GM23338 (cell line): ENCODE data around the gene ZNF592. TPM values are rescaled to one million over a fixed set of nuclear protein-coding genes. Genes with fewer than 3 reads are reported as not detected.

ENCODE experiments used
- ATAC-seq: fragments of 200-7000 bp; cut with Tn5 transposase; 3 replicates; pipeline ENCODE4 v1.9.1; 2020
- DNase-seq: peaks from one replicate; pipeline ENCODE4 v3.0.0-alpha.2; 2015; ENCODE audit warnings: low spot score
- H2AFZ ChIP-seq: fragments of 200-600 bp; sonication (generic); 2 replicates; pipeline ENCODE4 v1.8.0; 2016; ENCODE audit warnings: antibody characterized with exemption, mild to moderate bottlenecking, moderate library complexity
- H3F3A ChIP-seq: fragments of 200-600 bp; sonication (generic); replicated peaks from 2 replicates; pipeline ENCODE4 v1.8.0; 2017; ENCODE audit warnings: antibody characterized with exemption, mixed run types, low read depth
- H3K27ac ChIP-seq: fragments of 200-600 bp; sonication (generic); 2 replicates; pipeline ENCODE4 v1.6.1; 2016; ENCODE audit warnings: low read depth
- H3K27me3 ChIP-seq: fragments of 200-600 bp; sonication (generic); 2 replicates; pipeline ENCODE4 v1.8.0; 2016; ENCODE audit warnings: mild to moderate bottlenecking, mixed run types, moderate library complexity; ENCODE audit not compliant: insufficient read depth
- H3K36me3 ChIP-seq: fragments of 200-600 bp; sonication (generic); 2 replicates; pipeline ENCODE4 v1.8.0; 2016; ENCODE audit warnings: mild to moderate bottlenecking; ENCODE audit not compliant: insufficient read depth
- H3K4me1 ChIP-seq: fragments of 200-600 bp; sonication (generic); 2 replicates; pipeline ENCODE4 v1.8.0; 2016; ENCODE audit warnings: mild to moderate bottlenecking, moderate library complexity; ENCODE audit not compliant: insufficient read depth
- H3K4me2 ChIP-seq: fragments of 200-600 bp; sonication (generic); 2 replicates; pipeline ENCODE4 v1.7.1; 2017; ENCODE audit warnings: mixed run types
- H3K4me3 ChIP-seq: fragments of 200-600 bp; sonication (generic); 2 replicates; pipeline ENCODE4 v1.6.1; 2016; ENCODE audit warnings: mixed run types
- H3K79me2 ChIP-seq: fragments of 200-600 bp; sonication (generic); replicated peaks from 2 replicates; pipeline ENCODE4 v1.8.0; 2017; ENCODE audit warnings: mild to moderate bottlenecking; ENCODE audit not compliant: insufficient read depth
- H3K9me2 ChIP-seq: fragments of 200-600 bp; sonication (generic); 2 replicates; pipeline ENCODE4 v1.8.0; 2017; ENCODE audit not compliant: insufficient read depth
- H4K20me1 ChIP-seq: fragments of 200-600 bp; sonication (generic); replicated peaks from 2 replicates; pipeline ENCODE4 v1.8.0; 2017; ENCODE audit warnings: mild to moderate bottlenecking; ENCODE audit not compliant: insufficient read depth
- H3K27ac Mint-ChIP-seq: 2 replicates; pipeline ENCODE4 v1.8.0; 2020; ENCODE audit warnings: inconsistent platforms, mild to moderate bottlenecking, moderate library complexity, mixed read lengths
- H3K27me3 Mint-ChIP-seq: 3 replicates; pipeline ENCODE4 v1.8.0; 2022; ENCODE audit warnings: low read depth, mild to moderate bottlenecking, moderate library complexity, mixed read lengths, inconsistent platforms; ENCODE audit not compliant: insufficient read depth, poor library complexity
- H3K36me3 Mint-ChIP-seq: 3 replicates; pipeline ENCODE4 v1.8.0; 2021; ENCODE audit warnings: low read depth, mild to moderate bottlenecking, inconsistent platforms, moderate library complexity, mixed read lengths
- H3K4me1 Mint-ChIP-seq: 3 replicates; pipeline ENCODE4 v1.8.0; 2020; ENCODE audit warnings: mild to moderate bottlenecking, inconsistent platforms, mixed read lengths
- H3K4me3 Mint-ChIP-seq: 3 replicates; pipeline ENCODE4 v1.8.0; 2021; ENCODE audit warnings: moderate library complexity, mild to moderate bottlenecking, inconsistent platforms, mixed read lengths
- H3K9me3 Mint-ChIP-seq: 3 replicates; pipeline ENCODE4 v1.8.0; 2020; ENCODE audit warnings: moderate library complexity, mild to moderate bottlenecking, inconsistent platforms, mixed read lengths
- CREB1 ChIP-seq: fragments of 250-450 bp; sonication (Bioruptor Pico); IDR thresholded peaks from 2 replicates; pipeline ENCODE4 v1.5.0; 2020; ENCODE audit warnings: low read depth, mild to moderate bottlenecking, moderate library complexity
- EZH2 ChIP-seq: fragments of 200-600 bp; sonication (generic); IDR thresholded peaks from one replicate; pipeline ENCODE4 v1.8.0; 2017; ENCODE audit warnings: antibody characterized with exemption, mild to moderate bottlenecking, low read depth; ENCODE audit not compliant: unreplicated experiment
- EZH2phosphoT487 ChIP-seq: fragments of 200-600 bp; sonication (generic); IDR thresholded peaks from one replicate; pipeline ENCODE4 v1.8.1; 2018; ENCODE audit warnings: antibody characterized with exemption; ENCODE audit not compliant: unreplicated experiment
- NANOG ChIP-seq: IDR thresholded peaks from 2 replicates; pipeline ENCODE4 v1.6.1; 2016; ENCODE audit warnings: antibody characterized with exemption, borderline replicate concordance
- POLR2AphosphoS5 ChIP-seq: IDR thresholded peaks from 2 replicates; pipeline ENCODE4 v1.6.1; 2016; ENCODE audit warnings: antibody characterized with exemption, low read depth
- STAT1 ChIP-seq: IDR thresholded peaks from one replicate; pipeline ENCODE4 v1.6.1; 2016; ENCODE audit warnings: antibody characterized with exemption; ENCODE audit not compliant: unreplicated experiment
- polyA plus RNA-seq: library from polyadenylated mRNA; unstranded; fragments of >200 nt; fragmentation: Nextera tagmentation; extraction: Ambion mirVana; gene quantifications from 2 replicates; pipeline ENCODE4 v1.2.1, GENCODE V29; 2016
- total RNA-seq: library from RNA; depleted of rRNA; stranded (reverse); fragments of >200 nt; shearing (Covaris generic); gene quantifications from 2 replicates; pipeline ENCODE4 v1.2.3, GENCODE V29; 2014
- TF ChIP-seq, protein P1 (sequence below): fragments of 250-450 bp; sonication (Bioruptor Pico); IDR thresholded peaks from 2 replicates; pipeline ENCODE4 v1.5.0; 2020; ENCODE audit warnings: mild to moderate bottlenecking, moderate library complexity
- TF ChIP-seq, protein P2 (sequence below), 2 experiments: fragments of 200-600 bp in 1 of 2; sonication (generic) in 1 of 2; conservative IDR thresholded peaks; 2 replicates each; pipeline versions ENCODE4 v1.5.1 to v1.6.1; 2016 to 2017; ENCODE audit warnings: antibody characterized with exemption in 2 of 2, low read depth in 2 of 2, mild to moderate bottlenecking in 2 of 2, moderate library complexity in 1 of 2

ZNF592 gene
- total and polyA plus RNA-seq, 2 experiments from 2014 or later: 4.4 to 21.4 TPM

DNA sequence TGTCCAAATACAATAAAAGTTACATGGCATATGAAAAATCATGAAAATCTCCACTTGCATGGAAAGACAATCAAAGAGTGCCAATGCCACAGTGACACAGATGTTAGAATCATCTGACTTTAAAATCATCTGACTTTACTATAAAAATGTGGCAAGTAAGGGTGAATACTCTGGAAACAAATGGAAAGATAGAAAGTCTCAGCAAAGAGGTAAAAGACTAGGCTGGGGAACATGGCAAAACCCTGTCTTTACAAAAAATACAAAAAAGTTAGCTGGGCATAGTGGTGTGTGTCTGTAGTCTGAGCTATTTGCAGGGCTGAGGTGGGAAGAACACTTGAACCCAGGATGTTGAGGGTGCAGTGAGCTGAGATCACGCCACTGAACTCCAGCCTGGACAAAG lies 97.9 kb downstream of the ZNF592 start (continued):
- TF ChIP-seq, protein P1, sequence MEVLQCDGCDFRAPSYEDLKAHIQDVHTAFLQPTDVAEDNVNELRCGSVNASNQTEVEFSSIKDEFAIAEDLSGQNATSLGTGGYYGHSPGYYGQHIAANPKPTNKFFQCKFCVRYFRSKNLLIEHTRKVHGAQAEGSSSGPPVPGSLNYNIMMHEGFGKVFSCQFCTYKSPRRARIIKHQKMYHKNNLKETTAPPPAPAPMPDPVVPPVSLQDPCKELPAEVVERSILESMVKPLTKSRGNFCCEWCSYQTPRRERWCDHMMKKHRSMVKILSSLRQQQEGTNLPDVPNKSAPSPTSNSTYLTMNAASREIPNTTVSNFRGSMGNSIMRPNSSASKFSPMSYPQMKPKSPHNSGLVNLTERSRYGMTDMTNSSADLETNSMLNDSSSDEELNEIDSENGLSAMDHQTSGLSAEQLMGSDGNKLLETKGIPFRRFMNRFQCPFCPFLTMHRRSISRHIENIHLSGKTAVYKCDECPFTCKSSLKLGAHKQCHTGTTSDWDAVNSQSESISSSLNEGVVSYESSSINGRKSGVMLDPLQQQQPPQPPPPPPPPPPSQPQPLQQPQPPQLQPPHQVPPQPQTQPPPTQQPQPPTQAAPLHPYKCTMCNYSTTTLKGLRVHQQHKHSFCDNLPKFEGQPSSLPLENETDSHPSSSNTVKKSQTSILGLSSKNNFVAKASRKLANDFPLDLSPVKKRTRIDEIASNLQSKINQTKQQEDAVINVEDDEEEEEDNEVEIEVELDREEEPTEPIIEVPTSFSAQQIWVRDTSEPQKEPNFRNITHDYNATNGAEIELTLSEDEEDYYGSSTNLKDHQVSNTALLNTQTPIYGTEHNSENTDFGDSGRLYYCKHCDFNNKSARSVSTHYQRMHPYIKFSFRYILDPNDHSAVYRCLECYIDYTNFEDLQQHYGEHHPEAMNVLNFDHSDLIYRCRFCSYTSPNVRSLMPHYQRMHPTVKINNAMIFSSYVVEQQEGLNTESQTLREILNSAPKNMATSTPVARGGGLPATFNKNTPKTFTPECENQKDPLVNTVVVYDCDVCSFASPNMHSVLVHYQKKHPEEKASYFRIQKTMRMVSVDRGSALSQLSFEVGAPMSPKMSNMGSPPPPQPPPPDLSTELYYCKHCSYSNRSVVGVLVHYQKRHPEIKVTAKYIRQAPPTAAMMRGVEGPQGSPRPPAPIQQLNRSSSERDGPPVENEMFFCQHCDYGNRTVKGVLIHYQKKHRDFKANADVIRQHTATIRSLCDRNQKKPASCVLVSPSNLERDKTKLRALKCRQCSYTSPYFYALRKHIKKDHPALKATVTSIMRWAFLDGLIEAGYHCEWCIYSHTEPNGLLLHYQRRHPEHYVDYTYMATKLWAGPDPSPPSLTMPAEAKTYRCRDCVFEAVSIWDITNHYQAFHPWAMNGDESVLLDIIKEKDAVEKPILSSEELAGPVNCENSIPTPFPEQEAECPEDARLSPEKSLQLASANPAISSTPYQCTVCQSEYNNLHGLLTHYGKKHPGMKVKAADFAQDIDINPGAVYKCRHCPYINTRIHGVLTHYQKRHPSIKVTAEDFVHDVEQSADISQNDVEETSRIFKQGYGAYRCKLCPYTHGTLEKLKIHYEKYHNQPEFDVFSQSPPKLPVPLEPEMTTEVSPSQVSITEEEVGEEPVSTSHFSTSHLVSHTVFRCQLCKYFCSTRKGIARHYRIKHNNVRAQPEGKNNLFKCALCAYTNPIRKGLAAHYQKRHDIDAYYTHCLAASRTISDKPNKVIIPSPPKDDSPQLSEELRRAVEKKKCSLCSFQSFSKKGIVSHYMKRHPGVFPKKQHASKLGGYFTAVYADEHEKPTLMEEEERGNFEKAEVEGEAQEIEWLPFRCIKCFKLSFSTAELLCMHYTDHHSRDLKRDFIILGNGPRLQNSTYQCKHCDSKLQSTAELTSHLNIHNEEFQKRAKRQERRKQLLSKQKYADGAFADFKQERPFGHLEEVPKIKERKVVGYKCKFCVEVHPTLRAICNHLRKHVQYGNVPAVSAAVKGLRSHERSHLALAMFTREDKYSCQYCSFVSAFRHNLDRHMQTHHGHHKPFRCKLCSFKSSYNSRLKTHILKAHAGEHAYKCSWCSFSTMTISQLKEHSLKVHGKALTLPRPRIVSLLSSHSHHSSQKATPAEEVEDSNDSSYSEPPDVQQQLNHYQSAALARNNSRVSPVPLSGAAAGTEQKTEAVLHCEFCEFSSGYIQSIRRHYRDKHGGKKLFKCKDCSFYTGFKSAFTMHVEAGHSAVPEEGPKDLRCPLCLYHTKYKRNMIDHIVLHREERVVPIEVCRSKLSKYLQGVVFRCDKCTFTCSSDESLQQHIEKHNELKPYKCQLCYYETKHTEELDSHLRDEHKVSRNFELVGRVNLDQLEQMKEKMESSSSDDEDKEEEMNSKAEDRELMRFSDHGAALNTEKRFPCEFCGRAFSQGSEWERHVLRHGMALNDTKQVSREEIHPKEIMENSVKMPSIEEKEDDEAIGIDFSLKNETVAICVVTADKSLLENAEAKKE (CRISPR knock-in tag): no peak

DNA sequence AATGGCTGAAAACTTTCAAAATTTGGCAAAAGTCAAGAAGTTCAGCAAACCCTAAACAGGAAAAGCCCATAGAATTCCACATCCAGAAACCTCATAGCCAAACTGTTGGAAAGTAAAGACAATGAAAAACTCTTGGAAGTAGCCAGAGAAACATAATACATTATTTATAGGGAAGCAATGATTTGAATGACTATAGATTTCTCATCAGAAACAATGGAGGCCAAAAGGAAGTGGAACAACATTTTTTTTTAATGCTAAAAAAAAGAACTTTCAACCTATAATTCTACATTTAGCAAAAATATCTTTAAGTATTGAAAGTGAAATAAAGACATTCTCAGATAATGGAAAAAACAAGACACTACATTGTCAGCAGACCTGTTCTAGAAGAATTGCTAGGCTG lies 99.0 kb downstream of the ZNF592 start:
- ATAC-seq: no peak
- Mint-ChIP-seq H3K9me3 (peaks cover 15% of the 10 kb centered on the region), H3K4me1 (no peaks in the 10 kb centered on the region), H3K27me3 (peaks cover 9% of the 10 kb centered on the region), H3K36me3 (peaks cover 19% of the 10 kb centered on the region), H3K27ac (no peak overlapping the region), H3K4me3 (no peak overlapping the region)
- Histone ChIP-seq H3K27me3 (no peaks in the 10 kb centered on the region), H3K79me2 (no peaks in the 10 kb centered on the region), H3K4me2 (no peak overlapping the region), H4K20me1 (peaks cover 3% of the 10 kb centered on the region; the same call in 1 of the 2 replicates), H3K36me3 (peaks cover 5% of the 10 kb centered on the region; the same call in 1 of the 2 replicates), H3F3A (no peaks in the 10 kb centered on the region), H3K9me2 (0 out of 2 replicates have a peak, but pooled peaks cover 4% of the 10 kb centered on the region), H2AFZ (no peak overlapping the region), H3K4me1 (no peaks in the 10 kb centered on the region), H3K27ac (no peak overlapping the region), H3K4me3 (no peak overlapping the region)
- no peak for TF ChIP-seq CREB1 (CRISPR knock-in tag)
- no peak for TF ChIP-seq POLR2AphosphoS5
- no peak for TF ChIP-seq NANOG
- TF ChIP-seq, protein P2, sequence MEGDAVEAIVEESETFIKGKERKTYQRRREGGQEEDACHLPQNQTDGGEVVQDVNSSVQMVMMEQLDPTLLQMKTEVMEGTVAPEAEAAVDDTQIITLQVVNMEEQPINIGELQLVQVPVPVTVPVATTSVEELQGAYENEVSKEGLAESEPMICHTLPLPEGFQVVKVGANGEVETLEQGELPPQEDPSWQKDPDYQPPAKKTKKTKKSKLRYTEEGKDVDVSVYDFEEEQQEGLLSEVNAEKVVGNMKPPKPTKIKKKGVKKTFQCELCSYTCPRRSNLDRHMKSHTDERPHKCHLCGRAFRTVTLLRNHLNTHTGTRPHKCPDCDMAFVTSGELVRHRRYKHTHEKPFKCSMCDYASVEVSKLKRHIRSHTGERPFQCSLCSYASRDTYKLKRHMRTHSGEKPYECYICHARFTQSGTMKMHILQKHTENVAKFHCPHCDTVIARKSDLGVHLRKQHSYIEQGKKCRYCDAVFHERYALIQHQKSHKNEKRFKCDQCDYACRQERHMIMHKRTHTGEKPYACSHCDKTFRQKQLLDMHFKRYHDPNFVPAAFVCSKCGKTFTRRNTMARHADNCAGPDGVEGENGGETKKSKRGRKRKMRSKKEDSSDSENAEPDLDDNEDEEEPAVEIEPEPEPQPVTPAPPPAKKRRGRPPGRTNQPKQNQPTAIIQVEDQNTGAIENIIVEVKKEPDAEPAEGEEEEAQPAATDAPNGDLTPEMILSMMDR (conservative IDR thresholded peaks at IDR 0.05; ENCODE audit: low read depth in 2 of 2): no peak
- no peak for TF ChIP-seq EZH2
- TF ChIP-seq EZH2phosphoT487: no peak
- TF ChIP-seq STAT1: no peak
- no peak for DNase-seq
